Umbilical cord (tissue), 2 donors: ENCODE measurements around the gene NRAP. TPM values are rescaled to one million over a fixed set of nuclear protein-coding genes. Genes with fewer than 3 reads are reported as not detected.

ENCODE experiments used
- DNase-seq: peaks from one replicate; pipeline ENCODE4 v3.0.0-alpha.2; 2015; ENCODE audit warnings: low spot score
- total RNA-seq: library from RNA; depleted of rRNA; stranded (reverse); fragments of >200 nt; gene quantifications from one replicate; pipeline ENCODE4 v1.2.3, GENCODE V29; 2014; ENCODE audit warnings: low replicate concordance; ENCODE audit not compliant: insufficient read depth

The NRAP gene
- total RNA-seq, 1 donor from 2014 or later = not detected

GRCh38 chr10:113641702-113642101, 22.1 kb downstream of the NRAP start:
- DNase-seq = no peak

- no peak for DNase-seq
Measured at GRCh38 chr10:113639966-113640365, 23.9 kb downstream of the NRAP start.

GRCh38 chr10:113631684-113632367, 32.0 kb downstream of the NRAP start:
- DNase-seq = no peak

GRCh38 chr10:113630929-113631533, 32.8 kb downstream of the NRAP start:
- DNase-seq = no peak

- DNase-seq = no peak
Measured at GRCh38 chr10:113628607-113629153, 35.2 kb downstream of the NRAP start.

GRCh38 chr10:113627836-113628235, 36.0 kb downstream of the NRAP start:
- DNase-seq = no peak

GRCh38 chr10:113626809-113627355, 37.0 kb downstream of the NRAP start:
- DNase-seq = no peak

GRCh38 chr10:113625461-113626186, 38.2 kb downstream of the NRAP start:
- DNase-seq = no peak

- DNase-seq = no peak
Measured at GRCh38 chr10:113622831-113623230, 41.0 kb downstream of the NRAP start.

- DNase-seq = no peak
Measured at GRCh38 chr10:113621799-113622198, 42.0 kb downstream of the NRAP start.

GRCh38 chr10:113620936-113621335, 42.9 kb downstream of the NRAP start:
- no peak for DNase-seq

GRCh38 chr10:113620511-113620910, 43.3 kb downstream of the NRAP start:
- DNase-seq = no peak

GRCh38 chr10:113619401-113619800, 44.4 kb downstream of the NRAP start:
- no peak for DNase-seq

- no peak for DNase-seq
Measured at GRCh38 chr10:113618338-113618737, 45.5 kb downstream of the NRAP start.

GRCh38 chr10:113617086-113617485, 46.8 kb downstream of the NRAP start:
- no peak for DNase-seq

GRCh38 chr10:113616244-113617074, 47.4 kb downstream of the NRAP start:
- no peak for DNase-seq

GRCh38 chr10:113613977-113614690, 49.7 kb downstream of the NRAP start:
- DNase-seq = no peak

GRCh38 chr10:113613427-113613826, 50.4 kb downstream of the NRAP start:
- DNase-seq = no peak

- DNase-seq = no peak
Measured at GRCh38 chr10:113612154-113612553, 51.7 kb downstream of the NRAP start.
